ENCODE measurements around the gene MBNL2.
A peak's percentile ranks its signal among the peaks of the same experiment; 100 is the strongest.

The MBNL2 gene

GRCh38 chr13:97354808-97355207 is 132.7 kb downstream of the MBNL2 start:
- no peak overlapping the region for H3K4me3 ChIP-seq (ENCODE audit: low read length)
- no peak for DNase-seq (ENCODE audit: low read depth)
- TF ChIP-seq CTCF (IDR thresholded peaks at IDR 0.05; ENCODE audit: insufficient read depth, low read depth, low read length, missing control alignments), result no peak

- no peak for DNase-seq (ENCODE audit: low read depth)
- H3K4me3 ChIP-seq (ENCODE audit: low read length), result no peak overlapping the region
- no peak for TF ChIP-seq CTCF (IDR thresholded peaks at IDR 0.05; ENCODE audit: insufficient read depth, low read depth, low read length, missing control alignments)
Observed at GRCh38 chr13:97356592-97356991, 134.5 kb downstream of the MBNL2 start.

GRCh38 chr13:97359181-97360057 is 137.3 kb downstream of the MBNL2 start:
- peak; percentile 93 for TF ChIP-seq CTCF (IDR thresholded peaks at IDR 0.05; ENCODE audit: insufficient read depth, low read depth, low read length, missing control alignments)
- DNase-seq (ENCODE audit: low read depth), result peak; percentile 81

GRCh38 chr13:97360610-97361009 is 138.5 kb downstream of the MBNL2 start:
- no peak overlapping the region for H3K4me3 ChIP-seq (ENCODE audit: low read length)
- no peak for DNase-seq (ENCODE audit: low read depth)
- TF ChIP-seq CTCF (IDR thresholded peaks at IDR 0.05; ENCODE audit: insufficient read depth, low read depth, low read length, missing control alignments), result no peak

More at GRCh38 chr13:97359181-97360057, 137.3 kb downstream of the MBNL2 start:
- no peak overlapping the region for H3K4me3 ChIP-seq (ENCODE audit: low read length)

GRCh38 chr13:97364031-97364430 is 141.9 kb downstream of the MBNL2 start:
- no peak for DNase-seq (ENCODE audit: low read depth)
- no peak overlapping the region for H3K4me3 ChIP-seq (ENCODE audit: low read length)
- no peak for TF ChIP-seq CTCF (IDR thresholded peaks at IDR 0.05; ENCODE audit: insufficient read depth, low read depth, low read length, missing control alignments)

- DNase-seq (ENCODE audit: low read depth), result no peak
- H3K4me3 ChIP-seq (ENCODE audit: low read length), result no peak overlapping the region
- TF ChIP-seq CTCF (IDR thresholded peaks at IDR 0.05; ENCODE audit: insufficient read depth, low read depth, low read length, missing control alignments), result no peak
Observed at GRCh38 chr13:97364827-97365226, 142.7 kb downstream of the MBNL2 start.
